Measurements from ENCODE around the gene MED31. TPM values are rescaled to one million over a fixed set of nuclear protein-coding genes. Genes with fewer than 3 reads are reported as not detected.
"Not testable (repeated sequence)": the region's sequence is repeated elsewhere in the genome, so short reads cannot be mapped to it uniquely, and the experiment has no call there.

The MED31 gene
- total and polyA plus RNA-seq, 2 of the 13 experiments (the other 11 are each of a cell fraction or from before 2014, with no cell fraction given) = 19.0 to 20.9 TPM

DNA sequence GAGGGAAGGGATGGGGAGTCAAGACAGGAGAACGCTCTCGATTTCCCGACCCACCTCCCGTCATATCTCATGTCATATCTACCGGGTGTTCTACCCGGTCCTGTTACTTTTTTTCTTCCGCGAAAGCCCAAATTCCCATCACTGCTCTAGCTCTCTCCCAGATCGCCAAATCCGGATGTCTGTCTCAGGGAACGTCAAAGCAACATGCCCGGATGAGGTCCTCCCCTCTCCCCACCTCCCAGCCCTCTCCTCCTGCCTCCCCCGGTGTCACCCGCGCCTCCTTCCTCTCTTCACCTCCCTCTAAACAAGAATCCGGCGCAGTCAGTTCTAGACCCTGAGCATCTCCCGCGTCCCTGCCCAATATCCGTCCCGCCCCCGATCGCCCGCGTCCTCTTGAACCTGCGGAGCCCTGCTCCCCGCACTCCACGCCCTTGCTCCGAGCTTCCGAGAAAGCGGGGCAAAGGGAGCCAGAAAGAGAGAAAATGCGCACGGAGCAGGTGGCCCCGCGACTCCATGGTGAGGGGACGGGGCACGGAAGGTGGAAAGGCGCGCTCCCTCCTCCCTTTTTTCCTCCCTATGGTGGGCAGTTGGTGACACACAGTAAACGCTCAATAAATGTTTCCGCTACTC, 4.4 kb upstream of the MED31 start:
- H3K4me3 ChIP-seq (replicated peaks in 1 of 3; ENCODE audit: insufficient read depth in 1 of 3, low read depth in 2 of 3, low read length in 3 of 3); H3K9me3 ChIP-seq (ENCODE audit: low read length); CTCF ChIA-PET (ENCODE audit: low intra/inter-chr PET ratio, low total read pairs); in situ Hi-C loops (cut with HindIII; ENCODE audit: extremely low pct_ligation_motif_present, low pct_unique_long_range_greater_than_20kb); H3K27me3 ChIP-seq (ENCODE audit: control insufficient read depth in 1 of 2, insufficient read depth in 2 of 2, low read length in 2 of 2); H3K9ac ChIP-seq (ENCODE audit: insufficient read depth, low read depth, low read length); FAIRE-seq; ATAC-seq; H3K36me3 ChIP-seq (replicated peaks in 1 of 2; ENCODE audit: control insufficient read depth in 1 of 2, insufficient read depth in 2 of 2, low read length in 2 of 2); BruUV-seq (replicated peaks); POLR2A ChIA-PET; DNase-seq (ENCODE audit: low spot score); intact Hi-C loops (cut with micrococcal nuclease; ENCODE audit: unreplicated experiment); H2AFZ ChIP-seq (ENCODE audit: low read length); H3K27ac ChIP-seq (ENCODE audit: extremely low read length, insufficient read depth, low read length): not testable (repeated sequence)
- peaks cover 34% of the 10 kb centered on the region for H3K79me2 ChIP-seq (ENCODE audit: insufficient read depth, low read length)
- 82% methylated on average over 41 of the region's 41 CpGs for WGBS (ENCODE audit: low lambda C conversion rate)
- H3K4me1 ChIP-seq (ENCODE audit: insufficient read depth, low read length) = peaks cover 36% of the 10 kb centered on the region
- H3K4me2 ChIP-seq (ENCODE audit: low read depth, low read length) = peak overlapping the region; percentile 18; the same call in 1 of the 2 replicates
- H4K20me1 ChIP-seq (ENCODE audit: insufficient read depth, low read length) = peaks cover 14% of the 10 kb centered on the region
- TF ChIP-seq, protein P1, sequence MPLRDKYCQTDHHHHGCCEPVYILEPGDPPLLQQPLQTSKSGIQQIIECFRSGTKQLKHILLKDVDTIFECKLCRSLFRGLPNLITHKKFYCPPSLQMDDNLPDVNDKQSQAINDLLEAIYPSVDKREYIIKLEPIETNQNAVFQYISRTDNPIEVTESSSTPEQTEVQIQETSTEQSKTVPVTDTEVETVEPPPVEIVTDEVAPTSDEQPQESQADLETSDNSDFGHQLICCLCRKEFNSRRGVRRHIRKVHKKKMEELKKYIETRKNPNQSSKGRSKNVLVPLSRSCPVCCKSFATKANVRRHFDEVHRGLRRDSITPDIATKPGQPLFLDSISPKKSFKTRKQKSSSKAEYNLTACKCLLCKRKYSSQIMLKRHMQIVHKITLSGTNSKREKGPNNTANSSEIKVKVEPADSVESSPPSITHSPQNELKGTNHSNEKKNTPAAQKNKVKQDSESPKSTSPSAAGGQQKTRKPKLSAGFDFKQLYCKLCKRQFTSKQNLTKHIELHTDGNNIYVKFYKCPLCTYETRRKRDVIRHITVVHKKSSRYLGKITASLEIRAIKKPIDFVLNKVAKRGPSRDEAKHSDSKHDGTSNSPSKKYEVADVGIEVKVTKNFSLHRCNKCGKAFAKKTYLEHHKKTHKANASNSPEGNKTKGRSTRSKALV (CRISPR knock-in tag; IDR thresholded peaks at IDR 0.05) = 0 out of 2 replicates have a peak, but pooled peaks have one; percentile 17

DNA sequence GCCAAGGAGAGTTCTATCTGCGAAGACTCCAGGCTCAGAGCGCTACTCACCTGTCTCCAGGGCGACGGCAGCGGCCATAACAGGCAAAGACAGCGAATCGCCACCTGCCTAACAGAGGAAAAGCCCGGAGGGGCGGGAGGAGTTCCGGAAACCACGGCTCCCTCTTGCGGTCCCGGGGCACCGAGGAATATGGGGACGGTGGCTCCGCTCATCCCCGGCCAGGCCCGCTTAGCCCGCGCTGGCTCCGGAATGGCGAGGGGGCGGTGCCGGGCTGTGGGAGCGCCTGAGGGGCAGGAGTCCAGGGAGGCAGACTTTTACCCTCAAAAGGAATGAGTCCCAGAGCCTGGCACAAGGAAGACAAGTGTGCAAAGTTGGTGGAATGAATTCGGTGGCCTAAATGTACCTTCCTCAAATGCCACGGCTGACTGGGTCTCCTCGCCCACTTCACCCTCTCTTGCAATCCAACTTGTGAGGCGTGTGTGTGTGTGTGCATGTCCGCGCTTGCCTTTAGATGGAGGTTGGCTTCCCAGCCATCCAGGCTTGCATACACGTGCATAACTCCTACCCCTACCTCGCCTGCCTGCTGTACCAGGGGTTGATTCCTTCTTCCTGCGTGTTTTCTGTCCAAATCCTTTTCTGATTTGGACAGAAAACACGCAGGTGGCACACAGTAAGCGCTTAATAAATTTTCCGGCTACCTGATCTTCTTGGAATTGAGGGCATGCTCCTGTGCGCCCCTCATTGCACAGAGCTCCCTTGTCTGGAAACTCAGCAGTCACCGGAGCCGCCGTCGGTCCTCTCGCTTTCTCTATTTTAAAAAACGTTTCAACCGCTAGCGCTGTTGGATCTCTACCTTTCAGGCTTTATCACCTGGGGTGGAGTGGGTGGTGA, 3.7 kb upstream of the MED31 start:
- H3K4me1 ChIP-seq (ENCODE audit: insufficient read depth, low read length) = peaks cover 40% of the 10 kb centered on the region
- intact Hi-C loops (cut with micrococcal nuclease; ENCODE audit: unreplicated experiment) (loop anchor here (5.0 kb wide), 1 partner anchor 357 kb away; the partner anchor contains the start of gene RNASEK), in situ Hi-C loops (cut with HindIII; ENCODE audit: extremely low pct_ligation_motif_present, low pct_unique_long_range_greater_than_20kb) (no loop called here)
- no peak overlapping the region for H3K9ac ChIP-seq (ENCODE audit: insufficient read depth, low read depth, low read length)
- H3K36me3 ChIP-seq (replicated peaks in 1 of 2; ENCODE audit: control insufficient read depth in 1 of 2, insufficient read depth in 2 of 2, low read length in 2 of 2) = peaks cover 0 to 2% of the 10 kb centered on the region in 2 experiments; a peak in 3 of 5 replicates
- H3K27ac ChIP-seq (ENCODE audit: extremely low read length, insufficient read depth, low read length) = no peak overlapping the region
- BruUV-seq (replicated peaks) = no TSS peak
- 0 out of 6 replicates have a peak overlapping the region, but pooled peaks of 1 of the 3 experiments have one; percentile 77 for H3K4me3 ChIP-seq (replicated peaks in 1 of 3; ENCODE audit: insufficient read depth in 1 of 3, low read depth in 2 of 3, low read length in 3 of 3)
- peaks cover 41% of the 10 kb centered on the region for H3K79me2 ChIP-seq (ENCODE audit: insufficient read depth, low read length)
- H3K4me2 ChIP-seq (ENCODE audit: low read depth, low read length) = peak overlapping the region; percentile 90
- POLR2A ChIA-PET = no interaction called here
- FAIRE-seq (no peak), ATAC-seq (no peak), DNase-seq (ENCODE audit: low spot score) (no peak)
- no peaks in the 10 kb centered on the region; a peak in 1 of 5 replicates for H3K27me3 ChIP-seq (ENCODE audit: control insufficient read depth in 1 of 2, insufficient read depth in 2 of 2, low read length in 2 of 2)
- CTCF ChIA-PET (ENCODE audit: low intra/inter-chr PET ratio, low total read pairs) = no interaction called here
- peaks cover 14% of the 10 kb centered on the region for H4K20me1 ChIP-seq (ENCODE audit: insufficient read depth, low read length)
- 95% methylated on average over 35 of the region's 46 CpGs for WGBS (ENCODE audit: low lambda C conversion rate)
- no peak overlapping the region for H2AFZ ChIP-seq (ENCODE audit: low read length)
- H3K9me3 ChIP-seq (ENCODE audit: low read length) = no peaks in the 10 kb centered on the region
- TF ChIP-seq ZNF660 (CRISPR knock-in tag; IDR thresholded peaks at IDR 0.05; ENCODE audit: borderline replicate concordance, low read depth) (no peak), MAFF (IDR thresholded peaks at IDR 0.05; ENCODE audit: low read depth, low read length) (no peak), ZNF232 (CRISPR knock-in tag; IDR thresholded peaks at IDR 0.05; ENCODE audit: borderline replicate concordance) (no peak), PCBP2 (optimal IDR thresholded peaks at IDR 0.05; ENCODE audit: low read depth, low read length, poor library complexity, severe bottlenecking) (no peak), PPARG (CRISPR knock-in tag; conservative IDR thresholded peaks at IDR 0.05) (no peak)

All from HepG2 (cell line).